Neutrophil (primary cell): Measurements from ENCODE around the gene ANXA2.
"Not testable (repeated sequence)": the region's sequence is repeated elsewhere in the genome, so short reads cannot be mapped to it uniquely, and the experiment has no call there.

ENCODE experiments used
- H3K27ac ChIP-seq: fragments of 200-600 bp; sonication (generic); 2 replicates; pipeline ENCODE4 v1.5.1; 2016; ENCODE audit warnings: mild to moderate bottlenecking, moderate library complexity
- H3K27me3 ChIP-seq: fragments of 200-600 bp; sonication (generic); 2 replicates; pipeline ENCODE4 v1.6.0; 2016; ENCODE audit warnings: mild to moderate bottlenecking
- H3K36me3 ChIP-seq: fragments of 200-600 bp; sonication (generic); 2 replicates; pipeline ENCODE4 v1.5.1; 2017
- H3K4me1 ChIP-seq, 2 experiments: fragments of 200-600 bp in 1 of 2; sonication (generic) in 1 of 2; 1 replicate in 1 of 2; 2 replicates in 1 of 2; pipeline versions ENCODE4 v1.5.1 to v1.6.1; 2013 to 2016; ENCODE audit warnings: low read depth in 1 of 2, low read length in 1 of 2, mild to moderate bottlenecking in 1 of 2, moderate library complexity in 1 of 2; ENCODE audit not compliant: control insufficient read depth in 1 of 2, insufficient read depth in 1 of 2
- H3K4me3 ChIP-seq, 2 experiments: fragments of 200-600 bp in 1 of 2; sonication (generic) in 1 of 2; 1 replicate in 1 of 2; 2 replicates in 1 of 2; pipeline ENCODE4 v1.5.1; 2013 to 2016; ENCODE audit warnings: low read depth in 1 of 2, low read length in 1 of 2, mild to moderate bottlenecking in 1 of 2, moderate library complexity in 1 of 2
- H3K9me3 ChIP-seq: fragments of 200-600 bp; sonication (generic); 2 replicates; pipeline ENCODE4 v1.5.1; 2016
- CTCF ChIP-seq: fragments of 200-600 bp; sonication (generic); IDR thresholded peaks from 2 replicates; pipeline ENCODE4 v1.5.1; 2016; ENCODE audit warnings: antibody characterized with exemption

Gene ANXA2

GRCh38 chr15:60339236-60339635 lies 58.5 kb downstream of the ANXA2 start:
- Histone ChIP-seq H3K4me1 (no peaks in the 10 kb centered on the region), H3K27ac (no peak overlapping the region), H3K27me3 (peaks cover 7% of the 10 kb centered on the region), H3K9me3 (no peaks in the 10 kb centered on the region), H3K36me3 (no peaks in the 10 kb centered on the region), H3K4me3 (no peak overlapping the region)
- no peak for TF ChIP-seq CTCF

DNA sequence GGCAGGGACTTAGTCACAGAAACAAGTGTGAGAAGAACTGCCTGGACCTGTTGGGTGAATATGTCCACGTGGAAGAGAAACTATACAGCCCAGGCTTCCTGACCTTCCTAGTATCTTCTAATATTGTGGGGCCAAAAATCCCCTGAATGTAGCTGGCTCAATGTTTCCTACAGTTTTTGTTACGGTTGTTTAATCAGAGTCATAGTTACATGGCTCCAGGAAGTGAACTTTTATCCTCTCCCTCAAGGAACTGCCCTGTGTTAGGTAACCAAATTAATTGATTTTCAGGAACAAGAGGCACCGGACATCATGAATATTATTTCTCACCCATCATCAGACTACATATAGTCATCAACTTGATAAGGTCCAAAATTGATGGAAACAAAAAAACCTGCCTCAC lies 59.0 kb downstream of the ANXA2 start:
- no peak for TF ChIP-seq CTCF
- H3K9me3 ChIP-seq: no peaks in the 10 kb centered on the region
- no peaks in the 10 kb centered on the region for H3K4me1 ChIP-seq
- no peak overlapping the region for H3K27ac ChIP-seq
- H3K36me3 ChIP-seq: no peaks in the 10 kb centered on the region
- H3K4me3 ChIP-seq: no peak overlapping the region
- peaks cover 7% of the 10 kb centered on the region for H3K27me3 ChIP-seq

- Histone ChIP-seq H3K9me3 (no peaks in the 10 kb centered on the region), H3K4me3 (no peak overlapping the region), H3K36me3 (no peaks in the 10 kb centered on the region), H3K4me1 (no peaks in the 10 kb centered on the region), H3K27ac (no peak overlapping the region), H3K27me3 (no peaks in the 10 kb centered on the region)
- TF ChIP-seq CTCF: no peak
These were observed 60.7 kb downstream of the ANXA2 start for GRCh38 chr15:60337076-60337475.

- H3K9me3 ChIP-seq, H3K4me1 ChIP-seq, H3K27me3 ChIP-seq, H3K4me3 ChIP-seq, H3K27ac ChIP-seq, H3K36me3 ChIP-seq: not testable (repeated sequence)
These were observed 62.5 kb downstream of the ANXA2 start for GRCh38 chr15:60335296-60335695.

DNA sequence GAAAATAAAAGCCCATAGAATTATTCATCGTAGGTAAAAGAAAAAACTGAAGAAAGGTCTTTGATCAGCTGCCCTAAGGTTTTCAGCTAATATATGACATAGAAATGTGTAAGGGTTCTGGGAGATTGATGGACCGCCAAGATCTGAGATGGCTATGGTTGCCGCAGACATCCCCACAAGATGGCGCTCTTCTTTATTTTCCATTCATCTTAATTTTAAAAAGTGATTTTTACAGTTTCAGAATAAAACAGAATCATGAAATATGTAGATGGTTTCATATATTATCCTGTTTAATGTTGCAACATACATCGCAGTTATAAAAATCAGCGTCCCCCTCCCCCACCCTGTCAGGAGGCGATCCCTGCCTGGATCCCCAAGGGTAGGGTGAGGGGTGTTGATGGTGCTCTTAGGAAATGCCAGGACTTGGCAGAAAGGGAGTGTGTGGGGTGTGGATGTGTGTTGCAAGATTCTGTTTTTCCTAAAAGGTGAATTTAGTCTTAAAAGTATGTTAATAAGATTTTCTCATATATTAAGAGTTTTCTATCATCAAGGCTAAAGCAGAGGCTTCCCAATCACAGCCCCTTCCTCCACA lies 68.8 kb downstream of the ANXA2 start:
- Histone ChIP-seq H3K27me3 (peaks cover 54% of the 10 kb centered on the region), H3K9me3 (no peaks in the 10 kb centered on the region)
- no peak for TF ChIP-seq CTCF

GRCh38 chr15:60326824-60327654 lies 70.7 kb downstream of the ANXA2 start:
- Histone ChIP-seq H3K36me3 (no peaks in the 10 kb centered on the region), H3K9me3 (no peaks in the 10 kb centered on the region), H3K4me1 (no peaks in the 10 kb centered on the region), H3K4me3 (no peak overlapping the region), H3K27ac (no peak overlapping the region), H3K27me3 (peaks cover 60% of the 10 kb centered on the region)
- TF ChIP-seq CTCF: no peak

More for the DNA sequence above, 68.8 kb downstream of the ANXA2 start:
- H3K4me3 ChIP-seq: no peak overlapping the region
- no peak overlapping the region for H3K27ac ChIP-seq
- no peaks in the 10 kb centered on the region for H3K4me1 ChIP-seq
- H3K36me3 ChIP-seq: no peaks in the 10 kb centered on the region
